SU-DHL-6 (cell line): Measurements from ENCODE around the gene ARV1.

Experiments
- CTCF ChIP-seq: fragments of 200-600 bp; sonication (generic); IDR thresholded peaks from one replicate; pipeline ENCODE4 v1.5.1; 2017; ENCODE audit warnings: antibody characterized with exemption, mild to moderate bottlenecking, low read length, moderate library complexity; ENCODE audit not compliant: insufficient read depth, poor library complexity, severe bottlenecking
- EZH2phosphoT487 ChIP-seq: fragments of 200-600 bp; sonication (generic), shearing (Covaris generic); conservative IDR thresholded peaks from 2 replicates; pipeline ENCODE4 v1.6.1; 2018; ENCODE audit warnings: mild to moderate bottlenecking, antibody characterized with exemption, low read length, moderate library complexity, mixed read lengths

- TF ChIP-seq CTCF (no peak), EZH2phosphoT487 (no peak)
Observed at GRCh38 chr1:230975636-230976035, 3.3 kb upstream of the ARV1 start.
